Sigmoid colon (tissue), 7 donors: ENCODE data around the gene STRAP. TPM values are rescaled to one million over a fixed set of nuclear protein-coding genes. Genes with fewer than 3 reads are reported as not detected.
"Not testable (repeated sequence)": the region's sequence is repeated elsewhere in the genome, so short reads cannot be mapped to it uniquely, and the experiment has no call there.

ENCODE experiments used
- DNase-seq: peaks from one replicate; pipeline ENCODE4 v3.0.0-alpha.2; 2019
- H3K27ac ChIP-seq, 4 donors: fragments of 200-600 bp; sonication (generic); one replicate each; pipeline ENCODE4 v1.5.1; 2016 to 2019; ENCODE audit warnings: mild to moderate bottlenecking in 1 of 4
- H3K27me3 ChIP-seq, 3 donors: fragments of 200-600 bp; sonication (generic); one replicate each; pipeline ENCODE4 v1.5.1; 2019; ENCODE audit warnings: mild to moderate bottlenecking in 1 of 3
- H3K36me3 ChIP-seq, 4 donors: fragments of 200-600 bp; sonication (generic); one replicate each; pipeline ENCODE4 v1.5.1; 2016 to 2019
- H3K4me1 ChIP-seq, 4 donors: fragments of 200-600 bp; sonication (generic); one replicate each; pipeline ENCODE4 v1.5.1; 2017 to 2019
- H3K4me3 ChIP-seq, 4 donors: fragments of 200-600 bp; sonication (generic); one replicate each; pipeline ENCODE4 v1.5.1; 2017 to 2019; ENCODE audit warnings: mild to moderate bottlenecking in 2 of 4, moderate library complexity in 1 of 4
- H3K9me3 ChIP-seq, 4 donors: fragments of 200-600 bp in 3 of 4; sonication (generic) in 3 of 4; one replicate each; pipeline versions ENCODE4 v1.5.1 to v1.6.1; 2013 to 2019
- EP300 ChIP-seq, 4 donors: sonication (generic); formaldehyde crosslinking; IDR thresholded peaks; one replicate each; pipeline ENCODE4 v1.6.1; 2017; ENCODE audit warnings: antibody characterized with exemption in 4 of 4
- POLR2A ChIP-seq, 2 donors: fragments of 450-650 bp; IDR thresholded peaks; one replicate each; pipeline ENCODE4 v1.6.1; 2016; ENCODE audit warnings: antibody characterized with exemption in 2 of 2, mild to moderate bottlenecking in 2 of 2, moderate library complexity in 2 of 2
- POLR2AphosphoS5 ChIP-seq, 4 donors: sonication (generic); formaldehyde crosslinking; IDR thresholded peaks; one replicate each; pipeline ENCODE4 v1.6.1; 2017; ENCODE audit warnings: antibody characterized with exemption in 4 of 4
- WGBS, 2 donors: extraction: QIAGEN DNeasy Blood & Tissue Kit; methylation state at CpG; one replicate each; pipeline ENCODE4 v1.1.7; 2013; 5-methylcytosine and 5-hydroxymethylcytosine counted together
- intact Hi-C: fragments of 100-400 bp; cut with DNase I; formaldehyde crosslinking; loops from one replicate; pipeline ENCODE4 v1.15.1; 2023
- polyA plus RNA-seq, 3 donors: library from polyadenylated mRNA; stranded (reverse); fragments of 200-250 nt; gene quantifications; one replicate each; pipeline ENCODE4 v1.2.3, GENCODE V29; 2013
- total RNA-seq, 4 donors: library from RNA; depleted of rRNA; stranded (reverse); fragments of >200 nt; gene quantifications; one replicate each; pipeline ENCODE4 v1.1.0, GENCODE V29; 2016
- TF ChIP-seq, protein P1 (sequence below), 4 experiments: fragments of 450-650 bp in 3 of 4; fragments of 200-600 bp in 1 of 4; IDR thresholded peaks; one replicate each; pipeline ENCODE4 v1.5.1; 2016 to 2019; ENCODE audit warnings: antibody characterized with exemption in 4 of 4, mild to moderate bottlenecking in 3 of 4, moderate library complexity in 2 of 4
- donor health status: healthy with polysubstance abuse.
- donor health status: Bipolar disorder and iron deficiency.
- donor health status: healthy.

Gene STRAP
- total and polyA plus RNA-seq, 7 donors: 52.8 to 109 (median 68.5) TPM

DNA sequence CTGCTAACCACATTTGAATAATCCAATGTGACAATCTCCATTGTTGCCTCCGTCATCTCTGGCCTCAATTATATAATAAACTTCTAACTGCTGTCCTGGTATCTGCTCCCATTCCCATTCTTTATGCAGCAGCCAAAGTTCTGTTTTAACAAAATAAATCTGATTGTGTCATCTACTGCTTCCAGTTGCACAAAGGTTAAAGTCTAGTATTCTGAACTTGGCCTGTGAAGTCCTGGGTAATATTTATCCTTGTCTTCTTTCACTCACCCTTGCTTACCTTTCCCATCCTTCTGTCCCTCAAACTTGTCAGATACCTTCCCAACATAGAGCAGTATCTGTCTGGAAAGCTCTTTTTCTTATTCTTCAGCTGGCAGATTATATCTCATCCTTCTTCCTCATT, 19.3 kb upstream of the STRAP start:
- WGBS, 2 donors: 14 to 70% methylated on average over 1 of the region's 1 CpG
- H3K9me3 ChIP-seq: no peaks in the 10 kb centered on the region
- H3K27me3 ChIP-seq: no peaks in the 10 kb centered on the region
- no peaks in the 10 kb centered on the region for H3K4me1 ChIP-seq
- no peak overlapping the region for H3K4me3 ChIP-seq
- no peaks in the 10 kb centered on the region for H3K36me3 ChIP-seq
- intact Hi-C loops: no loop called here
- no peak overlapping the region for H3K27ac ChIP-seq
- TF ChIP-seq POLR2A (IDR thresholded peaks at IDR 0.05) (no peak), POLR2AphosphoS5 (IDR thresholded peaks at IDR 0.05) (no peak), EP300 (IDR thresholded peaks at IDR 0.05) (no peak)
- TF ChIP-seq, protein P1, sequence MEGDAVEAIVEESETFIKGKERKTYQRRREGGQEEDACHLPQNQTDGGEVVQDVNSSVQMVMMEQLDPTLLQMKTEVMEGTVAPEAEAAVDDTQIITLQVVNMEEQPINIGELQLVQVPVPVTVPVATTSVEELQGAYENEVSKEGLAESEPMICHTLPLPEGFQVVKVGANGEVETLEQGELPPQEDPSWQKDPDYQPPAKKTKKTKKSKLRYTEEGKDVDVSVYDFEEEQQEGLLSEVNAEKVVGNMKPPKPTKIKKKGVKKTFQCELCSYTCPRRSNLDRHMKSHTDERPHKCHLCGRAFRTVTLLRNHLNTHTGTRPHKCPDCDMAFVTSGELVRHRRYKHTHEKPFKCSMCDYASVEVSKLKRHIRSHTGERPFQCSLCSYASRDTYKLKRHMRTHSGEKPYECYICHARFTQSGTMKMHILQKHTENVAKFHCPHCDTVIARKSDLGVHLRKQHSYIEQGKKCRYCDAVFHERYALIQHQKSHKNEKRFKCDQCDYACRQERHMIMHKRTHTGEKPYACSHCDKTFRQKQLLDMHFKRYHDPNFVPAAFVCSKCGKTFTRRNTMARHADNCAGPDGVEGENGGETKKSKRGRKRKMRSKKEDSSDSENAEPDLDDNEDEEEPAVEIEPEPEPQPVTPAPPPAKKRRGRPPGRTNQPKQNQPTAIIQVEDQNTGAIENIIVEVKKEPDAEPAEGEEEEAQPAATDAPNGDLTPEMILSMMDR (IDR thresholded peaks at IDR 0.05): no peak
- DNase-seq: no peak

DNA sequence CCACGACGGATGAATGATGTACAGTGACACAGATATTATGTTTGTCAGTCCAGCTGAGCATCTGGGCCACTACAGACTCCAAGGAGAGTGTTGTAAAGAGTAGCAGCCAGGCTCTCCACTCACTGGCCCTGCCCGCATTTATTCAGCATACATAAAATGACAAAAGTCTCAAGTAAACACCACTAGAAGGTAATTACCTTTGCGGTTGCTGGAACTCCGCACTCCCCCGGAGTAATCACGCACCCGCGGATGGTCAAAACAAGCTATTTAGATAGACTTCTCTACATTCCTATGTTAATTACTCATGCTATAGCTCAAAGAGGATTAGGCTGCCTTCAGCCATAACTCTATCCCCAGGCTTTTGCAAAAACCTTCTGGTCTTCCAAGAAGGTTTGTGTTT, 18.8 kb upstream of the STRAP start:
- intact Hi-C loops: no loop called here
- Histone ChIP-seq H3K4me1 (no peaks in the 10 kb centered on the region), H3K27me3 (no peaks in the 10 kb centered on the region), H3K36me3 (no peaks in the 10 kb centered on the region), H3K9me3 (no peaks in the 10 kb centered on the region), H3K27ac (no peak overlapping the region), H3K4me3 (no peak overlapping the region)
- DNase-seq: no peak
- 45 to 64% methylated on average over 9 of the region's 9 CpGs for whole genome bisulfite sequencing, 2 donors
- TF ChIP-seq EP300 (IDR thresholded peaks at IDR 0.05): no peak
- TF ChIP-seq POLR2AphosphoS5 (IDR thresholded peaks at IDR 0.05): no peak
- TF ChIP-seq, protein P1 (IDR thresholded peaks at IDR 0.05): no peak
- TF ChIP-seq POLR2A (IDR thresholded peaks at IDR 0.05): no peak

DNA sequence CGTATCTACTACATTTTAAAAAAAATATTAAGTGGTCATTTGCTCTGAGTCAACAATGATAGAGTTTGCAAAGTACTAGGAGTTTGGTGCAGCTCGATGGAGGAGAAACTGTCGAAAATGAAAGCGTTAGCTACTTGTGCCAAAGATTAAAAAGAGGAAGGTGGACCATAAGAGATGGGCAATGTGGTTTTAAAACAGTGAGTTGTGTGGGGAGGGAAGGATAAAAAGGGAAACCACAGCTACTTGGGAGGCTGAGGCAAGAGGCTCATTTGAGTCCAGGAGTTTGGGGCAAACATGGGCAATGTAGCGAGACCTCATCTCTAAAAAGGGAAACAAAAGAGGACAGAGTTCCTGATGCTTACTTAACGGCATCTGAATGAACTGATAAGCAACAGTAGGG, 18.2 kb upstream of the STRAP start:
- TF ChIP-seq EP300 (IDR thresholded peaks at IDR 0.05) (no peak), POLR2AphosphoS5 (IDR thresholded peaks at IDR 0.05) (no peak)
- 53 to 81% methylated on average over 6 of the region's 6 CpGs for WGBS, 2 donors

DNA sequence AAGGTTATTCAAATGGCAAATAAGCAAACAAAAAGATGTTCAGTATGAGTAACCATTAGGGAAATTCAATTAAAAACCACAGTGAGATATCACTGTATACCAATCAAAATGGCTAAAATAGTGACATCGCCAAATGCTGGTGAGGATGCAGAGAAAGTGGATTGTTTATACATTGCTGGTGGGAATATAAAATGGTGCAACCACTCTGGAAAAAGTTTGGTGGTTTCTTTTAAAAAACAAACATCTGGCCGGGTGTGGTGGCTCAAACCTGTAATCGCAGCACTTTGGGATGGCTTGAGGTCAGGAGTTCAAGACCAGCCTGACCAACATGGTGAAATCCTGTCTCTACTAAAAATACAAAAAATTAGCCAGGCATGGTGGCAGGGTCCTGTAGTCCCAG, 14.0 kb upstream of the STRAP start:
- H3K9me3 ChIP-seq: no peaks in the 10 kb centered on the region
- H3K27ac ChIP-seq: no peak overlapping the region
- H3K4me1 ChIP-seq: no peaks in the 10 kb centered on the region
- no peaks in the 10 kb centered on the region for H3K36me3 ChIP-seq
- 83 to 90% methylated on average over 3 of the region's 3 CpGs for WGBS, 2 donors
- no peaks in the 10 kb centered on the region for H3K27me3 ChIP-seq
- no peak for TF ChIP-seq EP300 (IDR thresholded peaks at IDR 0.05)
- TF ChIP-seq, protein P1 (IDR thresholded peaks at IDR 0.05): no peak
- TF ChIP-seq POLR2A (IDR thresholded peaks at IDR 0.05): no peak
- TF ChIP-seq POLR2AphosphoS5 (IDR thresholded peaks at IDR 0.05): no peak
- H3K4me3 ChIP-seq: no peak overlapping the region
- no peak for DNase-seq
- intact Hi-C loops: no loop called here

More for the DNA sequence above, 18.2 kb upstream of the STRAP start:
- Histone ChIP-seq H3K4me1 (no peaks in the 10 kb centered on the region), H3K27me3 (no peaks in the 10 kb centered on the region), H3K4me3 (no peak overlapping the region), H3K27ac (no peak overlapping the region), H3K9me3 (no peaks in the 10 kb centered on the region), H3K36me3 (no peaks in the 10 kb centered on the region)
- DNase-seq: no peak
- intact Hi-C loops: no loop called here

DNA sequence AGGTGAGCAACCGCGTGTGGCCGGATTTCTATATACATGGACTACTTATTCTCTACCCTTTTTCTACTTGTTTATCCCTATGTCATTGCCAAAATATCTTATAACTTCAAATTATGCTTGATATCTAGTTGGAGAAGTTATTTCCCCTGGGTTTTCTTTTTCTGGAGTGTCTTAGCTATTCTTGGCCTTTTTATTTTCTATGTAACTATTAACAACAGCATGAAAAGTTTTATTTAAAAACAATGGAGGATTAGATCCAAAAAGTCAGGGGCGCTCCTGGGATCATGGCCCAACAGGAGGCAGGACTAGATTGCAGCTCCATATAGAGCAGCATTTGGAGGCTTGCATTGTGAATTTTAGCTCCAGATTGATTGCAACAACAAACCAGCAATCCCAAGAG, 8.6 kb upstream of the STRAP start:
- 95 to 98% methylated on average over 4 of the region's 4 CpGs for WGBS, 2 donors
- no peak for DNase-seq
- Histone ChIP-seq H3K9me3 (no peaks in the 10 kb centered on the region), H3K4me3 (no peak overlapping the region), H3K36me3 (no peaks in the 10 kb centered on the region), H3K27ac (no peak overlapping the region), H3K27me3 (no peaks in the 10 kb centered on the region), H3K4me1 (no peaks in the 10 kb centered on the region)
- TF ChIP-seq POLR2A (IDR thresholded peaks at IDR 0.05) (no peak), EP300 (IDR thresholded peaks at IDR 0.05) (no peak), POLR2AphosphoS5 (IDR thresholded peaks at IDR 0.05) (no peak)
- TF ChIP-seq, protein P1 (IDR thresholded peaks at IDR 0.05): no peak
- intact Hi-C loops: no loop called here

DNA sequence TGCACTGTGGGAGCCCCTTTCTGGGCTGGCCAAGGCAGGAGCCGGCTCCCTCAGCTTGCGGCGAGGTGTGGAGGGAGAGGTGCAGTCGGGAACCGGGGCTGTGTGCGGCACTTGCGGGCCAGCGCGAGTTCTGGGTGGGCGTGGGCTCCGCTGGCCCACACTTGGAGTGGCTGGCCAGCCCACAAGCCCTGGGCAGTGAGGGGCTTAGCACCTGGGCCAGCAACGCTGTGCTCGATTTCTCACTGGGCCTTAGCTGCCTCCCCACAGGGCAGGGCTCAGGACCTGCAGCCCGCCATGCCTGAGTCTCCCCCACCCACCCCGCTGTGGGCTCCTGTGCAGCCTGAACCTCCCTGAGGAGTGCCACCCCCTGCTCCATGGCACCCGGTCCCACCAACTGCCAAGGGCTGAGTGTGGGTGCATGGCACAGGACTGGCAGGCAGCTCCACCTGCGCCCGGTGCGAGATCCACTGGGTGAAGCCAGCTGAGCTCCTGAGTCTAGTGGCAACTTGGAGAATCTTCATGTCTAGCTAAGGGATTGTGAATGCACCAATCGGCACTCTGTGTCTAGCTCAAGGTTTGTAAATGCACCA, 7.5 kb upstream of the STRAP start:
- intact Hi-C loops, H3K4me3 ChIP-seq, H3K36me3 ChIP-seq, H3K27ac ChIP-seq, DNase-seq, H3K4me1 ChIP-seq, H3K27me3 ChIP-seq, H3K9me3 ChIP-seq: not testable (repeated sequence)
- WGBS, 2 donors: 97 to 98% methylated on average over 20 of the region's 20 CpGs
